GM12878 (cell line): ENCODE data around the gene NPBWR2. TPM values are rescaled to one million over a fixed set of nuclear protein-coding genes. Genes with fewer than 3 reads are reported as not detected.

Experiments
- ATAC-seq: fragments of 200-7000 bp; cut with Tn5 transposase; 3 replicates; pipeline ENCODE4 v1.9.1; 2020; ENCODE audit warnings: mild to moderate bottlenecking, moderate library complexity
- BruUV-seq: library from RNA; stranded (reverse); fragments of 400-500 nt; replicated peaks from 2 replicates; lab custom pipeline; 2021; lab: Mats Ljungman, UMichigan
- CTCF ChIA-PET: fragments of 300-600 bp; sonication (Branson Sonifier 250); formaldehyde crosslinking; extraction: SDS; loops from one replicate; lab custom pipeline; 2021; ENCODE audit warnings: inconsistent platforms; lab: Yijun Ruan, JAX
- POLR2A ChIA-PET: fragments of 350-600 bp; formaldehyde crosslinking; extraction: SDS; loops from one replicate; lab custom pipeline; 2021; ENCODE audit warnings: inconsistent platforms; lab: Charles Lee
- RAD21 ChIA-PET: fragments of 300-600 bp; sonication (Branson Sonifier 250); formaldehyde crosslinking; loops from one replicate; lab custom pipeline; 2023; ENCODE audit warnings: antibody characterized with exemption; ENCODE audit not compliant: unreplicated experiment; lab: Charles Lee
- SMC1A ChIA-PET: fragments of 300-600 bp; sonication (Branson Sonifier 250); formaldehyde crosslinking; loops from one replicate; lab custom pipeline; 2023; ENCODE audit not compliant: unreplicated experiment, uncharacterized antibody; lab: Charles Lee
- DNase-seq: peaks from one replicate; pipeline ENCODE4 v3.0.0-alpha.2; 2011; ENCODE audit warnings: low read depth, low spot score
- FAIRE-seq: peaks from 3 replicates; lab custom pipeline; 2011; peaks lifted over from hg19 to GRCh38; lab: Jason Lieb, UNC
- H2AFZ ChIP-seq: 2 replicates; pipeline ENCODE4 v1.6.0; 2011; ENCODE audit warnings: low read depth, low read length, control low read depth; ENCODE audit not compliant: control insufficient read depth
- H3K27ac ChIP-seq: 2 replicates; pipeline ENCODE4 v1.5.1; 2011; ENCODE audit warnings: control low read depth; ENCODE audit not compliant: control insufficient read depth, insufficient read depth
- H3K27me3 ChIP-seq, 2 experiments: replicated peaks in 1 of 2; 2 replicates each; pipeline versions ENCODE4 v1.6.0 to v1.6.1; 2011; ENCODE audit warnings: low read length in 1 of 2; ENCODE audit not compliant: control insufficient read depth in 2 of 2, insufficient read depth in 2 of 2
- H3K36me3 ChIP-seq, 2 experiments: 2 replicates each; pipeline ENCODE4 v1.5.1; 2011; ENCODE audit warnings: low read length in 1 of 2; ENCODE audit not compliant: control insufficient read depth in 2 of 2, insufficient read depth in 2 of 2
- H3K4me1 ChIP-seq: 2 replicates; pipeline ENCODE4 v1.6.1; 2011; ENCODE audit warnings: mild to moderate bottlenecking, low read length, moderate library complexity, mixed read lengths; ENCODE audit not compliant: control insufficient read depth, insufficient read depth
- H3K4me2 ChIP-seq: 2 replicates; pipeline ENCODE4 v1.6.0; 2011; ENCODE audit warnings: control low read depth; ENCODE audit not compliant: control insufficient read depth, insufficient read depth
- H3K4me3 ChIP-seq: fragments of 200-600 bp; sonication (generic); 2 replicates; pipeline ENCODE4 v1.5.1; 2016
- H3K79me2 ChIP-seq: 2 replicates; pipeline ENCODE4 v1.6.0; 2011; ENCODE audit warnings: low read length; ENCODE audit not compliant: control insufficient read depth, insufficient read depth
- H3K9ac ChIP-seq: 2 replicates; pipeline ENCODE4 v1.8.0; 2011; ENCODE audit warnings: low read length, control low read depth, mixed read lengths; ENCODE audit not compliant: control insufficient read depth, insufficient read depth
- H3K9me3 ChIP-seq: replicated peaks from 3 replicates; pipeline ENCODE4 v1.5.1; 2011; ENCODE audit warnings: mild to moderate bottlenecking, low read length; ENCODE audit not compliant: control insufficient read depth, insufficient read depth
- H4K20me1 ChIP-seq: 2 replicates; pipeline ENCODE4 v1.6.0; 2011; ENCODE audit not compliant: control insufficient read depth, insufficient read depth
- ESRRA ChIP-seq: IDR thresholded peaks from 2 replicates; pipeline ENCODE4 v1.6.1; 2012; ENCODE audit warnings: mild to moderate bottlenecking, low read length, improper control_type of control experiment
- HSF1 ChIP-seq: fragments of 150-350 bp; IDR thresholded peaks from 2 replicates; pipeline ENCODE4 v1.6.1; 2014; ENCODE audit warnings: mild to moderate bottlenecking, low read depth, low read length
- NFYB ChIP-seq: IDR thresholded peaks from 2 replicates; pipeline ENCODE4 v1.6.1; 2011; ENCODE audit warnings: low read depth, mild to moderate bottlenecking, low read length, improper control_type of control experiment, moderate library complexity; ENCODE audit not compliant: insufficient read depth
- PRDM15 ChIP-seq: fragments of 450-650 bp; formaldehyde crosslinking; IDR thresholded peaks from 2 replicates; pipeline ENCODE4 v1.4.0; 2020; ENCODE audit warnings: mild to moderate bottlenecking, moderate library complexity
- STAT1 ChIP-seq: fragments of 450-650 bp; conservative IDR thresholded peaks from 2 replicates; pipeline ENCODE4 v1.6.1; 2014; ENCODE audit warnings: antibody characterized with exemption, mild to moderate bottlenecking
- TCF3 ChIP-seq: IDR thresholded peaks from 2 replicates; pipeline ENCODE4 v1.6.1; 2012; ENCODE audit warnings: low read depth, mild to moderate bottlenecking, low read length, borderline replicate concordance; ENCODE audit not compliant: insufficient read depth
- USF1 ChIP-seq: IDR thresholded peaks from 2 replicates; pipeline ENCODE4 v1.6.1; 2011; ENCODE audit warnings: borderline replicate concordance, low read depth, mild to moderate bottlenecking, moderate library complexity, mixed read lengths, low read length; ENCODE audit not compliant: insufficient read depth; ENCODE audit errors: extremely low read length
- ZBTB33 ChIP-seq: fragments of 450-650 bp; IDR thresholded peaks from 2 replicates; pipeline ENCODE4 v1.6.1; 2017; ENCODE audit warnings: mild to moderate bottlenecking
- ZNF384 ChIP-seq: IDR thresholded peaks from 2 replicates; pipeline ENCODE4 v1.6.1; 2012; ENCODE audit warnings: low read depth, mild to moderate bottlenecking, low read length, improper control_type of control experiment, borderline replicate concordance
- ZZZ3 ChIP-seq: IDR thresholded peaks from 2 replicates; pipeline ENCODE4 v1.6.1; 2011; ENCODE audit warnings: low read depth; ENCODE audit not compliant: control insufficient read depth, insufficient read length
- WGBS: methylation state at CpG from one replicate; pipeline ENCODE4 v1.1.6; 2016; ENCODE audit warnings: low lambda C conversion rate; ENCODE audit not compliant: insufficient replicate concordance, insufficient coverage; ENCODE audit errors: missing lambda C conversion rate; 5-methylcytosine and 5-hydroxymethylcytosine counted together
- in situ Hi-C: fragments of 300-500 bp; cut with MboI; formaldehyde crosslinking; loops from 9 replicates; pipeline ENCODE4 v1.14.3; 2018; ENCODE audit warnings: mixed read lengths
- intact Hi-C: fragments of 100-400 bp; cut with micrococcal nuclease; formaldehyde crosslinking; loops from one replicate; pipeline ENCODE4 v1.14.2; 2022; ENCODE audit not compliant: unreplicated experiment
- polyA plus RNA-seq, 11 experiments: library from polyadenylated mRNA; depleted of rRNA in 4 of 11; unstranded in 6 of 11; stranded (reverse) in 5 of 11; fragments of >200 nt; fragmentation: Nextera tagmentation in 4 of 11; fragmentation: Illumina TruSeq in 1 of 11; extraction: Ambion mirVana in 4 of 11; extraction: Trizol in 1 of 11; gene quantifications; 1 replicate in 1 of 11; 2 replicates in 10 of 11; pipeline versions ENCODE4 v1.2.1 to v1.2.3, GENCODE V29; 2011 to 2016; ENCODE audit warnings: inconsistent platforms in 2 of 11, missing spikeins in 2 of 11, low read depth in 1 of 11
- total RNA-seq, 4 experiments: library from RNA; depleted of rRNA in 3 of 4; stranded (reverse); fragments of >200 nt in 3 of 4; fragmentation: Illumina TruSeq in 1 of 4; extraction: Trizol in 1 of 4; gene quantifications; 2 replicates each; pipeline versions ENCODE4 v1.2.1 to v1.2.3, GENCODE V29; 2013 to 2021

Gene NPBWR2
- total and polyA plus RNA-seq, 10 of the 15 experiments (the other 5 are each of a cell fraction or from before 2014, with no cell fraction given): not detected

- no peak for TF ChIP-seq PRDM15 (CRISPR knock-in tag)
Measured at GRCh38 chr20:64119681-64120341, 12.4 kb upstream of the NPBWR2 start (continued).

GRCh38 chr20:64119301-64119680 is 11.9 kb upstream of the NPBWR2 start:
- Histone ChIP-seq H3K9ac (no peak overlapping the region), H3K36me3 (no peaks in the 10 kb centered on the region), H4K20me1 (no peaks in the 10 kb centered on the region), H3K27ac (no peak overlapping the region), H3K4me2 (no peak overlapping the region), H3K9me3 (no peaks in the 10 kb centered on the region), H3K27me3 (no peaks in the 10 kb centered on the region; a peak in 1 of 4 replicates), H3K79me2 (no peaks in the 10 kb centered on the region), H2AFZ (no peak overlapping the region), H3K4me1 (peaks cover 5% of the 10 kb centered on the region), H3K4me3 (no peak overlapping the region)
- SMC1A ChIA-PET: interaction anchor here (1.0 to 3.3 kb wide), 5 partner anchors 9 to 80 kb away, joined by 5 to 13 read pairs (median 11); partner anchors contain the start of genes LKAAEAR1, OPRL1 and RGS19
- RAD21 ChIA-PET: interaction anchor here (1.1 to 3.0 kb wide), 6 partner anchors 19 to 137 kb away, joined by 3 to 67 read pairs (median 5); partner anchors contain the start of genes LKAAEAR1, OPRL1 and RGS19
- BruUV-seq: no TSS peak
- CTCF ChIA-PET: interaction anchor here (1.5 to 4.0 kb wide), 8 partner anchors 11 to 139 kb away, joined by 5 to 65 read pairs (median 14); partner anchors contain the start of genes LKAAEAR1, NPBWR2, OPRL1 and PRPF6
- in situ Hi-C loops (no loop called here), intact Hi-C loops (no loop called here)
- DNase-seq (no peak), ATAC-seq (no peak), FAIRE-seq (no peak)
- 81% methylated on average over 8 of the region's 8 CpGs for WGBS
- POLR2A ChIA-PET: interaction anchor here (1.2 to 2.0 kb wide), 3 partner anchors 9 to 36 kb away, joined by 5 to 12 read pairs (median 6); partner anchors contain the start of gene LKAAEAR1
- no peak for TF ChIP-seq TCF3
- TF ChIP-seq NFYB: no peak
- TF ChIP-seq ZNF384: no peak
- no peak for TF ChIP-seq ESRRA
- TF ChIP-seq ZZZ3: no peak
- TF ChIP-seq ZBTB33: no peak
- no peak for TF ChIP-seq USF1
- no peak for TF ChIP-seq HSF1
- TF ChIP-seq STAT1: no peak
